HepG2 (cell line): ENCODE data around the gene TSEN54. TPM values are rescaled to one million over a fixed set of nuclear protein-coding genes. Genes with fewer than 3 reads are reported as not detected.

Experiments
- ASH2L ChIP-seq: fragments of 300-600, 200-600 bp; sonication (generic); IDR thresholded peaks from 2 replicates; pipeline ENCODE4 v1.7.0; 2017; ENCODE audit warnings: low read depth, mild to moderate bottlenecking, moderate library complexity, mixed read lengths, low read length; ENCODE audit not compliant: insufficient read length
- HBP1 ChIP-seq: IDR thresholded peaks from 2 replicates; pipeline ENCODE4 v1.6.1; 2016; ENCODE audit warnings: low read depth, control low read depth
- KIAA2018 ChIP-seq: sonication (generic); formaldehyde crosslinking; IDR thresholded peaks from 2 replicates; pipeline ENCODE4 v1.5.0; 2020; ENCODE audit warnings: mild to moderate bottlenecking, missing genetic modification reagents, borderline replicate concordance
- MTF2 ChIP-seq: sonication (generic); formaldehyde crosslinking; IDR thresholded peaks from 2 replicates; pipeline ENCODE4 v1.5.0; 2020; ENCODE audit warnings: missing genetic modification reagents, borderline replicate concordance
- PBX2 ChIP-seq: IDR thresholded peaks from 2 replicates; pipeline ENCODE4 v1.6.1; 2016; ENCODE audit warnings: control low read depth
- SAFB2 ChIP-seq: sonication (generic); formaldehyde crosslinking; IDR thresholded peaks from 2 replicates; pipeline ENCODE4 v1.5.1; 2020; ENCODE audit warnings: missing genetic modification reagents, low read depth, mild to moderate bottlenecking, borderline replicate concordance
- TAF1 ChIP-seq: sonication (generic); formaldehyde crosslinking; IDR thresholded peaks from 2 replicates; pipeline ENCODE4 v1.4.0; 2020; ENCODE audit warnings: missing genetic modification reagents
- ZNF280D ChIP-seq: sonication (generic); formaldehyde crosslinking; IDR thresholded peaks from 2 replicates; pipeline ENCODE4 v1.5.1; 2020; ENCODE audit warnings: mild to moderate bottlenecking, missing genetic modification reagents
- ZNF317 ChIP-seq: sonication (generic); formaldehyde crosslinking; IDR thresholded peaks from 2 replicates; pipeline ENCODE4 v1.5.0; 2020; ENCODE audit warnings: mild to moderate bottlenecking, missing genetic modification reagents
- ZNF619 ChIP-seq: sonication (generic); formaldehyde crosslinking; IDR thresholded peaks from 2 replicates; pipeline ENCODE4 v1.4.0; 2020; ENCODE audit warnings: mild to moderate bottlenecking, missing genetic modification reagents
- ZNF781 ChIP-seq: sonication (generic); formaldehyde crosslinking; IDR thresholded peaks from 2 replicates; pipeline ENCODE4 v1.5.1; 2020; ENCODE audit warnings: borderline replicate concordance, mild to moderate bottlenecking, missing genetic modification reagents; ENCODE audit errors: not compliant biosample characterization
- polyA plus RNA-seq, 8 experiments: library from polyadenylated mRNA; depleted of rRNA in 3 of 8; stranded (reverse) in 7 of 8; unstranded in 1 of 8; fragments of >200 nt; fragmentation: Illumina TruSeq in 4 of 8; extraction: Trizol in 4 of 8; gene quantifications; 2 replicates each; pipeline versions ENCODE4 v1.2.1 to v1.2.3, GENCODE V29; 2011 to 2016; ENCODE audit warnings: low read depth in 4 of 8, missing spikeins in 1 of 8, mixed read lengths in 1 of 8; ENCODE audit not compliant: insufficient read depth in 1 of 8
- total RNA-seq, 5 experiments: library from RNA; depleted of rRNA; stranded (reverse); fragments of >200 nt; fragmentation: Illumina TruSeq; extraction: Trizol; gene quantifications; 2 replicates each; pipeline ENCODE4 v1.2.3, GENCODE V29; 2016; ENCODE audit warnings: low read depth in 1 of 5

TSEN54 gene
- total and polyA plus RNA-seq, 2 of the 13 experiments (the other 11 are each of a cell fraction or from before 2014, with no cell fraction given): 62.9 to 63.3 TPM

- TF ChIP-seq KIAA2018 (CRISPR knock-in tag) (no peak), ASH2L (no peak), PBX2 (CRISPR knock-in tag) (0 out of 2 replicates have a peak, but pooled peaks have one; percentile 3), ZNF619 (CRISPR knock-in tag) (peak; percentile 12; the same call in 1 of the 2 replicates), HBP1 (CRISPR knock-in tag) (peak; percentile 26; the same call in 1 of the 2 replicates), ZNF280D (CRISPR knock-in tag) (no peak), ZNF781 (CRISPR knock-in tag) (peak; percentile 1), SAFB2 (CRISPR knock-in tag) (no peak), ZNF317 (peak; percentile 35), MTF2 (CRISPR knock-in tag) (no peak), TAF1 (CRISPR knock-in tag) (no peak; the same call in 1 of the 2 replicates)
Observed at GRCh38 chr17:75557852-75558665, 41.7 kb downstream of the TSEN54 start (continued).
